H1 (cell line): Measurements from ENCODE around the gene CST4. TPM values are rescaled to one million over a fixed set of nuclear protein-coding genes. Genes with fewer than 3 reads are reported as not detected.
A peak's percentile ranks its signal among the peaks of the same experiment; 100 is the strongest.

ENCODE experiments used
- BCL11A ChIP-seq, 2 experiments: IDR thresholded peaks; one replicate each; pipeline ENCODE4 v1.6.1; 2011; ENCODE audit warnings: low read depth in 2 of 2, low read length in 2 of 2, mild to moderate bottlenecking in 2 of 2
- CHD7 ChIP-seq: fragments of 300-600 bp; sonication (generic); IDR thresholded peaks from 2 replicates; pipeline ENCODE4 v1.7.1; 2012; ENCODE audit warnings: low read length, moderate library complexity, mild to moderate bottlenecking, inconsistent platforms; ENCODE audit not compliant: insufficient replicate concordance
- EGR1 ChIP-seq: IDR thresholded peaks from 2 replicates; pipeline ENCODE4 v1.6.1; 2011; ENCODE audit warnings: low read depth, low read length, borderline replicate concordance
- EP300 ChIP-seq, 2 experiments: IDR thresholded peaks; 1 replicate in 1 of 2; 2 replicates in 1 of 2; pipeline ENCODE4 v1.6.1; 2011 to 2012; ENCODE audit warnings: low read depth in 2 of 2, low read length in 2 of 2, mild to moderate bottlenecking in 2 of 2, borderline replicate concordance in 1 of 2, inconsistent platforms in 1 of 2, moderate library complexity in 1 of 2
- KDM5A ChIP-seq: fragments of 200-600 bp; IDR thresholded peaks from 2 replicates; pipeline ENCODE4 v1.7.1; 2012; ENCODE audit warnings: mild to moderate bottlenecking, low read length, inconsistent platforms, mixed read lengths
- POU5F1 ChIP-seq: IDR thresholded peaks from 2 replicates; pipeline ENCODE4 v1.6.1; 2011; ENCODE audit warnings: low read depth, mild to moderate bottlenecking, low read length, moderate library complexity
- RXRA ChIP-seq: IDR thresholded peaks from 2 replicates; pipeline ENCODE4 v1.6.1; 2011; ENCODE audit warnings: low read depth, mild to moderate bottlenecking, low read length, moderate library complexity; ENCODE audit not compliant: insufficient read depth
- polyA plus RNA-seq, 7 experiments: library from polyadenylated mRNA; depleted of rRNA in 3 of 7; stranded (reverse) in 5 of 7; unstranded in 2 of 7; fragments of >200 nt in 5 of 7; fragments of 200-250 nt in 2 of 7; gene quantifications; 1 replicate in 5 of 7; 2 replicates in 1 of 7; 4 replicates in 1 of 7; pipeline versions ENCODE4 v1.2.1 to v1.2.3, GENCODE V29; 2011 to 2013; ENCODE audit warnings: missing spikeins in 2 of 7, mixed read lengths in 2 of 7
- total RNA-seq: library from RNA; stranded (reverse); fragmentation: NEBNext Ultra II Directional; extraction: Animal tissue kit (Norgen Biotek cat#: 25700); gene quantifications from 2 replicates; pipeline ENCODE4 v1.2.1, GENCODE V29; 2021
- TF ChIP-seq, protein P1 (sequence below): IDR thresholded peaks from 2 replicates; pipeline ENCODE4 v1.6.1; 2011; ENCODE audit warnings: low read length, improper control_type of control experiment

CST4 gene
- total and polyA plus RNA-seq, 2 of the 8 experiments (the other 6 are each of a cell fraction or from before 2014, with no cell fraction given) = not detected

GRCh38 chr20:23637282-23638221 lies 51.3 kb downstream of the CST4 start, which contains the start of gene CST3 (continued):
- no peak for TF ChIP-seq RXRA
- TF ChIP-seq POU5F1 = no peak
- TF ChIP-seq, protein P1, sequence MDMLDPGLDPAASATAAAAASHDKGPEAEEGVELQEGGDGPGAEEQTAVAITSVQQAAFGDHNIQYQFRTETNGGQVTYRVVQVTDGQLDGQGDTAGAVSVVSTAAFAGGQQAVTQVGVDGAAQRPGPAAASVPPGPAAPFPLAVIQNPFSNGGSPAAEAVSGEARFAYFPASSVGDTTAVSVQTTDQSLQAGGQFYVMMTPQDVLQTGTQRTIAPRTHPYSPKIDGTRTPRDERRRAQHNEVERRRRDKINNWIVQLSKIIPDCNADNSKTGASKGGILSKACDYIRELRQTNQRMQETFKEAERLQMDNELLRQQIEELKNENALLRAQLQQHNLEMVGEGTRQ = no peak
- TF ChIP-seq CHD7 = no peak
- TF ChIP-seq BCL11A (IDR thresholded peaks at IDR 0.05; ENCODE audit: low read depth in 2 of 2, low read length in 2 of 2) = no peak
- no peak for TF ChIP-seq KDM5A
- peak; percentile 71; the same call in 1 of the 2 replicates for TF ChIP-seq EGR1
- TF ChIP-seq EP300 (IDR thresholded peaks at IDR 0.05; ENCODE audit: borderline replicate concordance in 1 of 2, low read depth in 2 of 2, low read length in 2 of 2) = no peak
